Measurements from ENCODE around the gene SPON1. TPM values are rescaled to one million over a fixed set of nuclear protein-coding genes. Genes with fewer than 3 reads are reported as not detected.

The SPON1 gene
- total and polyA plus RNA-seq, 4 donors = 0.72 to 4.9 (median 1.2) TPM

- Histone ChIP-seq H3K4me3 (ENCODE audit: low read depth in 1 of 3, low read length in 3 of 3) (no peak overlapping the region), H3K4me1 (ENCODE audit: control insufficient read depth in 4 of 4, insufficient read depth in 4 of 4, low read length in 3 of 4) (no peaks in the 10 kb centered on the region), H3K27ac (ENCODE audit: low read depth in 1 of 2, low read length in 2 of 2) (no peak overlapping the region), H3K27me3 (ENCODE audit: control insufficient read depth in 4 of 4, insufficient read depth in 4 of 4, low read length in 3 of 4) (no peaks in the 10 kb centered on the region), H3K9me3 (ENCODE audit: control insufficient read depth in 4 of 4, low read length in 3 of 4) (peaks cover 0 to 2% (median 0%) of the 10 kb centered on the region in 4 donors), H3K36me3 (ENCODE audit: control insufficient read depth in 4 of 4, insufficient read depth in 3 of 4, low read depth in 1 of 4, low read length in 3 of 4) (no peaks in the 10 kb centered on the region), H3K9ac (ENCODE audit: low read depth in 1 of 2, low read length in 2 of 2) (no peak overlapping the region)
- TF ChIP-seq SP1 (IDR thresholded peaks at IDR 0.05) = no peak
- no peak for TF ChIP-seq NR2F2 (IDR thresholded peaks at IDR 0.05)
- no peak for TF ChIP-seq TAF1 (conservative IDR thresholded peaks at IDR 0.05)
- TF ChIP-seq MAX (IDR thresholded peaks at IDR 0.05) = no peak
- TF ChIP-seq JUND (IDR thresholded peaks at IDR 0.05) = no peak
- TF ChIP-seq HNF4G (IDR thresholded peaks at IDR 0.05) = no peak
- no peak for TF ChIP-seq YY1 (IDR thresholded peaks at IDR 0.05)
- no peak for TF ChIP-seq EGR1 (IDR thresholded peaks at IDR 0.05; ENCODE audit: low read depth in 2 of 2)
- no peak for TF ChIP-seq RAD21 (IDR thresholded peaks at IDR 0.05)
- TF ChIP-seq CTCF (IDR thresholded peaks at IDR 0.05; ENCODE audit: low read depth, low read length, missing input control) = no peak
- no peak for DNase-seq (ENCODE audit: low spot score)
- WGBS = 88% methylated on average over 4 of the region's 4 CpGs
Measured at GRCh38 chr11:14127679-14128078, 165.2 kb downstream of the SPON1 start.

GRCh38 chr11:14132312-14132711, 169.8 kb downstream of the SPON1 start:
- Histone ChIP-seq H3K36me3 (ENCODE audit: control insufficient read depth in 4 of 4, insufficient read depth in 3 of 4, low read depth in 1 of 4, low read length in 3 of 4) (no peaks in the 10 kb centered on the region), H3K9ac (ENCODE audit: low read depth in 1 of 2, low read length in 2 of 2) (no peak overlapping the region), H3K27me3 (ENCODE audit: control insufficient read depth in 4 of 4, insufficient read depth in 4 of 4, low read length in 3 of 4) (peaks cover 0 to 3% (median 0%) of the 10 kb centered on the region in 4 donors), H3K4me3 (ENCODE audit: low read depth in 1 of 3, low read length in 3 of 3) (no peak overlapping the region), H3K27ac (ENCODE audit: low read depth in 1 of 2, low read length in 2 of 2) (no peak overlapping the region), H3K4me1 (ENCODE audit: control insufficient read depth in 4 of 4, insufficient read depth in 4 of 4, low read length in 3 of 4) (no peaks in the 10 kb centered on the region), H3K9me3 (ENCODE audit: control insufficient read depth in 4 of 4, low read length in 3 of 4) (peaks cover 0 to 2% (median 0%) of the 10 kb centered on the region in 4 donors)
- DNase-seq (ENCODE audit: low spot score) = no peak
- 61% methylated on average over 4 of the region's 4 CpGs for WGBS
- TF ChIP-seq YY1 (IDR thresholded peaks at IDR 0.05) (no peak), REST (IDR thresholded peaks at IDR 0.05) (no peak), JUND (IDR thresholded peaks at IDR 0.05) (no peak), RXRA (IDR thresholded peaks at IDR 0.05) (no peak), GABPA (IDR thresholded peaks at IDR 0.05 in 1 of 2, conservative IDR thresholded peaks at IDR 0.05 in 1 of 2) (no peak), MAX (IDR thresholded peaks at IDR 0.05) (no peak), TAF1 (conservative IDR thresholded peaks at IDR 0.05) (no peak), EGR1 (IDR thresholded peaks at IDR 0.05; ENCODE audit: low read depth in 2 of 2) (no peak), CTCF (IDR thresholded peaks at IDR 0.05; ENCODE audit: low read depth, low read length, missing input control) (no peak), SP1 (IDR thresholded peaks at IDR 0.05) (no peak), ZBTB33 (IDR thresholded peaks at IDR 0.05) (no peak), RAD21 (IDR thresholded peaks at IDR 0.05) (no peak), HNF4A (conservative IDR thresholded peaks at IDR 0.05) (no peak), FOXA1 (IDR thresholded peaks at IDR 0.05) (no peak), FOXA2 (IDR thresholded peaks at IDR 0.05) (no peak), ATF3 (IDR thresholded peaks at IDR 0.05) (no peak), NR2F2 (IDR thresholded peaks at IDR 0.05) (no peak), HNF4G (IDR thresholded peaks at IDR 0.05) (no peak)
